Ovary (tissue), 9 donors: ENCODE results near the gene CCL5. TPM values are rescaled to one million over a fixed set of nuclear protein-coding genes. Genes with fewer than 3 reads are reported as not detected.

Experiments used
- DNase-seq, 5 donors: peaks; one replicate each; pipeline ENCODE4 v3.0.0-alpha.2; 2019 to 2020
- H3K27ac ChIP-seq, 2 donors: fragments of 200-600 bp; one replicate each; pipeline versions ENCODE4 v1.5.1 to v1.8.0; 2019 to 2022
- H3K27me3 ChIP-seq: fragments of 200-600 bp; one replicate; pipeline ENCODE4 v1.8.0; 2022
- H3K36me3 ChIP-seq: fragments of 200-600 bp; sonication (generic); one replicate; pipeline ENCODE4 v1.5.1; 2019
- H3K4me1 ChIP-seq: one replicate; pipeline ENCODE4 v1.8.1; 2013; ENCODE audit warnings: mild to moderate bottlenecking, moderate library complexity; ENCODE audit not compliant: insufficient read depth
- H3K4me3 ChIP-seq: fragments of 200-600 bp; sonication (generic); one replicate; pipeline ENCODE4 v1.5.1; 2017
- H3K9me3 ChIP-seq, 2 donors: fragments of 200-600 bp in 1 of 2; sonication (generic) in 1 of 2; one replicate each; pipeline versions ENCODE4 v1.5.1 to v1.8.1; 2013 to 2019; ENCODE audit warnings: mild to moderate bottlenecking in 1 of 2, moderate library complexity in 1 of 2
- EP300 ChIP-seq: sonication (generic); formaldehyde crosslinking; IDR thresholded peaks from one replicate; pipeline ENCODE4 v1.6.1; 2017; ENCODE audit warnings: antibody characterized with exemption
- POLR2A ChIP-seq: fragments of 450-650 bp; IDR thresholded peaks from one replicate; pipeline ENCODE4 v1.6.1; 2017; ENCODE audit warnings: antibody characterized with exemption, mild to moderate bottlenecking, moderate library complexity
- WGBS, 3 donors: extraction: QIAGEN DNeasy Blood & Tissue Kit in 1 of 3; methylation state at CpG; one replicate each; pipeline versions ENCODE4 v1.1.5 to v1.1.7; 2013 to 2017; 5-methylcytosine and 5-hydroxymethylcytosine counted together
- intact Hi-C, 4 donors: fragments of 100-400 bp; cut with DNase I; formaldehyde crosslinking; loops; one replicate each; pipeline versions ENCODE4 v1.11.0 to v1.15.1; 2022 to 2023
- polyA plus RNA-seq, 2 donors: library from polyadenylated mRNA; stranded (reverse); fragments of 200-250 nt in 1 of 2; fragments of 350-450 nt in 1 of 2; fragmentation: Illumina TruSeq in 1 of 2; extraction: RNeasy Lipid Tissue Mini Kit (QIAGEN cat#74804) in 1 of 2; gene quantifications; one replicate each; pipeline ENCODE4 v1.2.3, GENCODE V29; 2013 to 2014
- total RNA-seq, 7 donors: library from RNA; depleted of rRNA in 2 of 7; stranded (reverse); fragments of >200 nt in 2 of 7; fragmentation: NEBNext Ultra II Directional in 3 of 7; extraction: Animal tissue kit (Norgen Biotek cat#: 25700) in 3 of 7; gene quantifications; one replicate each; pipeline versions ENCODE4 v1.1.0 to v1.2.4, GENCODE V29; 2016 to 2023
- TF ChIP-seq, protein P1 (sequence below), 3 donors: fragments of 450-650 bp in 2 of 3; fragments of 200-600 bp in 1 of 3; IDR thresholded peaks; one replicate each; pipeline versions ENCODE4 v1.5.1 to v1.8.0; 2016 to 2022; ENCODE audit warnings: antibody characterized with exemption in 3 of 3, mild to moderate bottlenecking in 1 of 3
- donor health status: DM: no; HTN: no; CAD: no; lungs with moderate emphysema.
- donor health status: DM: no; HTN: no; CAD: no.
- donor health status: Bipolar disorder and iron deficiency.
- donor health status: DM: yes; HTN: yes; CAD: no.
- donor health status: DM: no; HTN: no; CAD: no.
- donor health status: DM: yes; HTN: yes; CAD: no.

CCL5 gene
- total and polyA plus RNA-seq, 9 donors, result 0.28 to 44.5 (median 2.1) TPM

DNA sequence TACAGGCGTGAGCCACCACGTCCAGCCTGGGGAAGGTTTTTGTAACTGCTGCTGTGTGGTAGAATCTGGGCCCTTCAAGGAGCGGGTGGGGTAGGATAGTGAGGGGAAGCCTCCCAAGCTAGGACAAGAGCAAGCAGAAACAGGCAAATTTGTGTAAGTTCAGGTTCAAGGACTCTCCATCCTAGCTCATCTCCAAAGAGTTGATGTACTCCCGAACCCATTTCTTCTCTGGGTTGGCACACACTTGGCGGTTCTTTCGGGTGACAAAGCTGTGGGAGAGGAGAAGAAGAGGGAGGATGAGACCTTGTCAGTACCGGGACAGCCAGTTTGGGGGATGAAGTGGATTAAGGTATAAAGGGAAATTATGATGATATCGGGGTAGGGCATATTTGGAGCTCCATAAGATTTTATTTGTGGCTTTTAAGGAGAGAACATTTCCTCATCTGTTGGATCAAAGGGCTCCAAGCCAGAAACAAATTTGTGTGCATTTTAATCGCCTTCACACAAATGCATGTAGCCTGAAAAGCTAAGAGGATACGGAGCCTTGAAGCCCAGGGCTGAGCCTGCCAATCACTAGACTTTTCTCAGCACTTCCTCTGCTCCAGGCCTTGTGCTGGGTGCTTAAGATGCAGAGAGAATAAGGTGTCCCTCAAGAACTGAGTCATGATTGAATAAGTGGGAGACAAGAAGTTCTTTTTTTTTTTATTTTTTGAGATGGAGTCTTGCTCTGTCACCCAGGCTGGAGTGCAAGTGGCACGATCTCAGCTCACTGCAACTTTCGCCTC is 7.8 kb downstream of the CCL5 start:
- Histone ChIP-seq H3K27ac (no peak overlapping the region), H3K9me3 (no peaks in the 10 kb centered on the region), H3K4me3 (no peak overlapping the region), H3K27me3 (no peaks in the 10 kb centered on the region), H3K4me1 (no peaks in the 10 kb centered on the region), H3K36me3 (no peaks in the 10 kb centered on the region)
- TF ChIP-seq EP300 (no peak), POLR2A (no peak)
- DNase-seq, result no peak
- intact Hi-C loops, result no loop called here
- WGBS, 3 donors, result 92 to 94% (median 92%) methylated on average over 12 of the region's 12 CpGs

DNA sequence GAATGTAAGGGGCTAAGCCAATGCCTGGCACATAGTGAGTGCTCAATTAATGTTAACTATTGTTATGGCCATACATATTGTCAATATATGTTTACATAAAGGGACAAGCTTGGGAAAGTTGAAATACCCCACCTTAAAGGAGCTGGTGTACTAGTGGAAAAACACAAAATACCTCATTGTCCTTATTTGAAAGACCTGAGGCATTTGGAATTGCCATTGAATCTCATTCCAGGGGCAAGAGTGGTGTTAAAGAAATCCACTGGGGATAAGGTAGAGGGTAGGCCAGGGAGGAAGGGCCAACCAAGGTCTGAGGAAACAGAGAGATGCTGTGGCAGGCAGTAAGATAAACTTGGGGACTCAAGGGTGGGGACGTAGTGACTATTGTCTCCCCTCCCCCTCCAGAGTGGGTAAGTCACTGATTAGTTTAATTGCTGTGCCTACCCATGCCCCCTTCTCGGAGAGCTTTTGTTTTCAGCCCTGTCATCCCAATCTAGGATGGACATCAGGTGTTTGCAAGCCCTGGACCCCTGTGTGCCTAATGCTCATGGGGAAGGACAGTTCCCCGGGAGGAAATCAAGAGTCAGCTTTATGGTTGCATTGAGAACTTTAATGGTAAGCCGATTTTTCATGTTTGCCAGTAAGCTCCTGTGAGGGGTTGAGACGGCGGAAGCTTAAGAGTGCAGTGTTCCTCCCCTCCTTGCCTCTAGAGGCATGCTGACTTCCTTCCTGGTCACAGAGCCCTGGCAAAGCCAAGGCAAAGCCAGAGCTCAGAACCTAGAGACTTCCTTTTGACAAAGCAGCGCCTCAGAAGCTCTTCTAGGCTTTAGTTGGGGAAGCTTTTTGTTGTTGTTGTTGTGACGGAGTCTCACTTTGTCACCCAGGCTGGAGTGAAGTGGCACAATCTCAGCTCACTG is 9.0 kb downstream of the CCL5 start:
- H3K36me3 ChIP-seq, result no peaks in the 10 kb centered on the region
- no peak for DNase-seq
- H3K9me3 ChIP-seq, result no peaks in the 10 kb centered on the region
- H3K27me3 ChIP-seq, result no peaks in the 10 kb centered on the region
- intact Hi-C loops, result no loop called here
- no peaks in the 10 kb centered on the region for H3K4me1 ChIP-seq
- H3K4me3 ChIP-seq, result no peak overlapping the region
- 74 to 84% (median 83%) methylated on average over 8 of the region's 8 CpGs for WGBS, 3 donors
- no peak overlapping the region for H3K27ac ChIP-seq
- TF ChIP-seq EP300 (no peak), POLR2A (no peak)
- TF ChIP-seq, protein P1, sequence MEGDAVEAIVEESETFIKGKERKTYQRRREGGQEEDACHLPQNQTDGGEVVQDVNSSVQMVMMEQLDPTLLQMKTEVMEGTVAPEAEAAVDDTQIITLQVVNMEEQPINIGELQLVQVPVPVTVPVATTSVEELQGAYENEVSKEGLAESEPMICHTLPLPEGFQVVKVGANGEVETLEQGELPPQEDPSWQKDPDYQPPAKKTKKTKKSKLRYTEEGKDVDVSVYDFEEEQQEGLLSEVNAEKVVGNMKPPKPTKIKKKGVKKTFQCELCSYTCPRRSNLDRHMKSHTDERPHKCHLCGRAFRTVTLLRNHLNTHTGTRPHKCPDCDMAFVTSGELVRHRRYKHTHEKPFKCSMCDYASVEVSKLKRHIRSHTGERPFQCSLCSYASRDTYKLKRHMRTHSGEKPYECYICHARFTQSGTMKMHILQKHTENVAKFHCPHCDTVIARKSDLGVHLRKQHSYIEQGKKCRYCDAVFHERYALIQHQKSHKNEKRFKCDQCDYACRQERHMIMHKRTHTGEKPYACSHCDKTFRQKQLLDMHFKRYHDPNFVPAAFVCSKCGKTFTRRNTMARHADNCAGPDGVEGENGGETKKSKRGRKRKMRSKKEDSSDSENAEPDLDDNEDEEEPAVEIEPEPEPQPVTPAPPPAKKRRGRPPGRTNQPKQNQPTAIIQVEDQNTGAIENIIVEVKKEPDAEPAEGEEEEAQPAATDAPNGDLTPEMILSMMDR (IDR thresholded peaks at IDR 0.05), result no peak

- H3K4me3 ChIP-seq, result no peak within 1 kb of the TSS
- no peaks in the 10 kb centered on the region for H3K4me1 ChIP-seq
- H3K27me3 ChIP-seq, result no peaks in the 10 kb centered on the region
- 76 to 81% (median 80%) methylated on average over 3 of the region's 3 CpGs for WGBS, 3 donors
- H3K9me3 ChIP-seq, result no peaks in the 10 kb centered on the region
- no peak for TF ChIP-seq EP300
- TF ChIP-seq, protein P1 (IDR thresholded peaks at IDR 0.05), result no peak
- no peak for TF ChIP-seq POLR2A
- intact Hi-C loops, result no loop called here
- H3K27ac ChIP-seq, result no peak within 1 kb of the TSS
- DNase-seq, result no peak
- H3K36me3 ChIP-seq, result no peaks in the 10 kb centered on the region
These were observed 11.4 kb downstream of the CCL5 start, which contains the start of gene HEATR9 for GRCh38 chr17:35868737-35869136. Gene HEATR9 (minus strand): TSS chr17:35868891. CDS start chr17:35868742, 149 bp downstream.

DNA sequence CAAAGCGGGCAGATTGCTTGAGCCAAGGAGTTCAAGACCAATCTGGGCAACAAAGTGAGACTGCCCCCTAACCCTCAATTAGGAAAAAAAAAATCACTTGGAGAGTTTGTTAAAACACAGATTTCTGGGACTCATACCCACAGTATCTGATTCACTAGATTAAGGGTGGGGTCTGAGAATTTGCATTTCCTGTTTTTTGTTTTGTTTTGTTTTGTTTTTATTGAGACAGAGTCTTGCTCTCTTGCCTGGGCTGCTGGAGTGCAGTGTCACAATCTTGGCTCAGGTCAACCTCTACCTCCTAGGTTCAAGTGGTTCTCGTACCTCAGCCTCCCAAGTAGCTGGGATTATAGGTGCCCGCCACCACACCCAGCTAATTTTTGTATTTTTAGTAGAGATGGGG is 12.6 kb downstream of the CCL5 start:
- TF ChIP-seq POLR2A, result no peak
- TF ChIP-seq EP300, result no peak
- TF ChIP-seq, protein P1 (IDR thresholded peaks at IDR 0.05), result no peak
- Histone ChIP-seq H3K4me3 (no peak overlapping the region), H3K27me3 (no peaks in the 10 kb centered on the region), H3K36me3 (no peaks in the 10 kb centered on the region), H3K27ac (no peak overlapping the region), H3K9me3 (no peaks in the 10 kb centered on the region), H3K4me1 (no peaks in the 10 kb centered on the region)
- WGBS, 3 donors, result 94 to 99% (median 96%) methylated on average over 3 of the region's 3 CpGs
- DNase-seq, result no peak
- intact Hi-C loops, result no loop called here
